HepG2 (cell line): Measurements from ENCODE around the gene MLLT10. TPM values are rescaled to one million over a fixed set of nuclear protein-coding genes. Genes with fewer than 3 reads are reported as not detected.
A peak's percentile ranks its signal among the peaks of the same experiment; 100 is the strongest.

Experiments used
- CBX5 ChIP-seq: sonication (generic); formaldehyde crosslinking; IDR thresholded peaks from 2 replicates; pipeline ENCODE4 v1.4.0; 2020; ENCODE audit warnings: missing genetic modification reagents, borderline replicate concordance
- FOXJ3 ChIP-seq: sonication (generic); formaldehyde crosslinking; IDR thresholded peaks from 2 replicates; pipeline ENCODE4 v1.4.0; 2020; ENCODE audit warnings: missing genetic modification reagents, mild to moderate bottlenecking, borderline replicate concordance
- JUNB ChIP-seq: sonication (generic); formaldehyde crosslinking; IDR thresholded peaks from 2 replicates; pipeline ENCODE4 v1.8.0; 2022; ENCODE audit warnings: missing genetic modification reagents, mild to moderate bottlenecking, borderline replicate concordance
- NFYB ChIP-seq: sonication (generic); formaldehyde crosslinking; IDR thresholded peaks from 2 replicates; pipeline ENCODE4 v1.4.0; 2020; ENCODE audit warnings: missing genetic modification reagents
- SIX4 ChIP-seq: sonication (generic); formaldehyde crosslinking; IDR thresholded peaks from 2 replicates; pipeline ENCODE4 v1.4.0; 2020; ENCODE audit warnings: missing genetic modification reagents
- ZNF230 ChIP-seq: sonication (generic); formaldehyde crosslinking; IDR thresholded peaks from 2 replicates; pipeline ENCODE4 v1.4.0; 2020; ENCODE audit warnings: mild to moderate bottlenecking, missing genetic modification reagents
- ZNF550 ChIP-seq: sonication (generic); formaldehyde crosslinking; IDR thresholded peaks from 2 replicates; pipeline ENCODE4 v1.4.0; 2020; ENCODE audit warnings: mild to moderate bottlenecking, missing genetic modification reagents, borderline replicate concordance
- ZNF678 ChIP-seq: sonication (generic); formaldehyde crosslinking; IDR thresholded peaks from 2 replicates; pipeline ENCODE4 v1.4.0; 2020; ENCODE audit warnings: mild to moderate bottlenecking, missing genetic modification reagents
- ZNF781 ChIP-seq: sonication (generic); formaldehyde crosslinking; IDR thresholded peaks from 2 replicates; pipeline ENCODE4 v1.5.1; 2020; ENCODE audit warnings: borderline replicate concordance, mild to moderate bottlenecking, missing genetic modification reagents; ENCODE audit errors: not compliant biosample characterization
- polyA plus RNA-seq, 8 experiments: library from polyadenylated mRNA; depleted of rRNA in 3 of 8; stranded (reverse) in 7 of 8; unstranded in 1 of 8; fragments of >200 nt; fragmentation: Illumina TruSeq in 4 of 8; extraction: Trizol in 4 of 8; gene quantifications; 2 replicates each; pipeline versions ENCODE4 v1.2.1 to v1.2.3, GENCODE V29; 2011 to 2016; ENCODE audit warnings: low read depth in 4 of 8, missing spikeins in 1 of 8, mixed read lengths in 1 of 8; ENCODE audit not compliant: insufficient read depth in 1 of 8
- total RNA-seq, 5 experiments: library from RNA; depleted of rRNA; stranded (reverse); fragments of >200 nt; fragmentation: Illumina TruSeq; extraction: Trizol; gene quantifications; 2 replicates each; pipeline ENCODE4 v1.2.3, GENCODE V29; 2016; ENCODE audit warnings: low read depth in 1 of 5
- TF ChIP-seq, protein P1 (sequence below), 2 experiments: IDR thresholded peaks; 2 replicates each; pipeline ENCODE4 v1.6.1; 2011 to 2012; ENCODE audit warnings: low read length in 2 of 2, borderline replicate concordance in 1 of 2, low read depth in 1 of 2, mild to moderate bottlenecking in 1 of 2, moderate library complexity in 1 of 2
- TF ChIP-seq, protein P2 (sequence below): sonication (generic); formaldehyde crosslinking; IDR thresholded peaks from 2 replicates; pipeline ENCODE4 v1.8.1; 2023; ENCODE audit warnings: missing genetic modification reagents, inconsistent platforms, borderline replicate concordance
- TF ChIP-seq, protein P3 (sequence below): IDR thresholded peaks from 2 replicates; pipeline ENCODE4 v1.6.1; 2016
- TF ChIP-seq, protein P4 (sequence below): sonication (generic); formaldehyde crosslinking; IDR thresholded peaks from 2 replicates; pipeline ENCODE4 v1.4.0; 2020; ENCODE audit warnings: missing genetic modification reagents
- TF ChIP-seq, protein P5 (sequence below): sonication (generic); formaldehyde crosslinking; IDR thresholded peaks from 2 replicates; pipeline ENCODE4 v1.4.0; 2020; ENCODE audit warnings: mild to moderate bottlenecking, missing genetic modification reagents, borderline replicate concordance

The MLLT10 gene
- total and polyA plus RNA-seq, 2 of the 13 experiments (the other 11 are each of a cell fraction or from before 2014, with no cell fraction given) = 51.3 to 84.1 TPM

DNA sequence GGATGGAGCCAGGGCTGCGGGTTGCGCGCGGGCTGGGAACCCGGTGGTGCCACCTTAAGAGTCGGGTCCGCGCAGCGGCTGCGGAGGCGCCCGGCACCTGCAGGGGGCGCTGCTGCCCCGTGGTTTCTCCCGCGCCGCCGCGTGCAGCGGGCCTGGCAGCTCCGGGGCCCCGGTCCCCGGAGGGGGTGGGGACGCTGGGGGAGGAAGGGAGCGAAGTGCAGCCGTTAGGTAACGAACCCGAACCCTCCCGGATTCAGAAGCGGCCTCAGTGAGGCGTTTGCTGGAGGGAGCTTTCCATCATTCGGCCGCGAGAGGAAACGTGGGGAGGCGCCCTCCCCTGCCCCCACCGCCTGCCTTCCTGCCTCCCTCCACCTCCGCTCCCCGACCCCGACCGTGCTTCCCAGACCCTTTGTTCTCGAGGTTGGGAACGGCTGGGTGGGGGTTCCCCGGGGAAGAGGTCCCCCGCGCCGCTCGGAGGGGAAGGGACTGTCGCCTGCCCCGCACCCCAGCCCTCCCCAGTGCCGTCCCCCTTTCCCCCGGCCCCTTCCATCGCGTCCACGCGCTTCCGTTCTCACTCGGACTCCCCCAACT is 38.2 kb upstream of the MLLT10 start (continued):
- TF ChIP-seq, protein P1, sequence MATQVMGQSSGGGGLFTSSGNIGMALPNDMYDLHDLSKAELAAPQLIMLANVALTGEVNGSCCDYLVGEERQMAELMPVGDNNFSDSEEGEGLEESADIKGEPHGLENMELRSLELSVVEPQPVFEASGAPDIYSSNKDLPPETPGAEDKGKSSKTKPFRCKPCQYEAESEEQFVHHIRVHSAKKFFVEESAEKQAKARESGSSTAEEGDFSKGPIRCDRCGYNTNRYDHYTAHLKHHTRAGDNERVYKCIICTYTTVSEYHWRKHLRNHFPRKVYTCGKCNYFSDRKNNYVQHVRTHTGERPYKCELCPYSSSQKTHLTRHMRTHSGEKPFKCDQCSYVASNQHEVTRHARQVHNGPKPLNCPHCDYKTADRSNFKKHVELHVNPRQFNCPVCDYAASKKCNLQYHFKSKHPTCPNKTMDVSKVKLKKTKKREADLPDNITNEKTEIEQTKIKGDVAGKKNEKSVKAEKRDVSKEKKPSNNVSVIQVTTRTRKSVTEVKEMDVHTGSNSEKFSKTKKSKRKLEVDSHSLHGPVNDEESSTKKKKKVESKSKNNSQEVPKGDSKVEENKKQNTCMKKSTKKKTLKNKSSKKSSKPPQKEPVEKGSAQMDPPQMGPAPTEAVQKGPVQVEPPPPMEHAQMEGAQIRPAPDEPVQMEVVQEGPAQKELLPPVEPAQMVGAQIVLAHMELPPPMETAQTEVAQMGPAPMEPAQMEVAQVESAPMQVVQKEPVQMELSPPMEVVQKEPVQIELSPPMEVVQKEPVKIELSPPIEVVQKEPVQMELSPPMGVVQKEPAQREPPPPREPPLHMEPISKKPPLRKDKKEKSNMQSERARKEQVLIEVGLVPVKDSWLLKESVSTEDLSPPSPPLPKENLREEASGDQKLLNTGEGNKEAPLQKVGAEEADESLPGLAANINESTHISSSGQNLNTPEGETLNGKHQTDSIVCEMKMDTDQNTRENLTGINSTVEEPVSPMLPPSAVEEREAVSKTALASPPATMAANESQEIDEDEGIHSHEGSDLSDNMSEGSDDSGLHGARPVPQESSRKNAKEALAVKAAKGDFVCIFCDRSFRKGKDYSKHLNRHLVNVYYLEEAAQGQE (IDR thresholded peaks at IDR 0.05; ENCODE audit: borderline replicate concordance in 1 of 2, low read depth in 1 of 2, low read length in 2 of 2) = peak in 1 of 2 experiments; percentile 77; a peak in 2 of 4 replicates
- TF ChIP-seq JUNB (CRISPR knock-in tag) (no peak), NFYB (CRISPR knock-in tag) (no peak; the same call in 1 of the 2 replicates), ZNF781 (CRISPR knock-in tag) (no peak), FOXJ3 (CRISPR knock-in tag) (no peak), ZNF550 (CRISPR knock-in tag) (peak; percentile 86; the same call in 1 of the 2 replicates), ZNF230 (no peak), CBX5 (CRISPR knock-in tag) (peak; percentile 92), SIX4 (CRISPR knock-in tag) (peak; percentile 27; the same call in 1 of the 2 replicates), ZNF678 (CRISPR knock-in tag) (no peak; the same call in 1 of the 2 replicates)
- TF ChIP-seq, protein P2, sequence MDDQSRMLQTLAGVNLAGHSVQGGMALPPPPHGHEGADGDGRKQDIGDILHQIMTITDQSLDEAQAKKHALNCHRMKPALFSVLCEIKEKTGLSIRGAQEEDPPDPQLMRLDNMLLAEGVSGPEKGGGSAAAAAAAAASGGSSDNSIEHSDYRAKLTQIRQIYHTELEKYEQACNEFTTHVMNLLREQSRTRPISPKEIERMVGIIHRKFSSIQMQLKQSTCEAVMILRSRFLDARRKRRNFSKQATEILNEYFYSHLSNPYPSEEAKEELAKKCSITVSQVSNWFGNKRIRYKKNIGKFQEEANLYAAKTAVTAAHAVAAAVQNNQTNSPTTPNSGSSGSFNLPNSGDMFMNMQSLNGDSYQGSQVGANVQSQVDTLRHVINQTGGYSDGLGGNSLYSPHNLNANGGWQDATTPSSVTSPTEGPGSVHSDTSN (CRISPR knock-in tag) = no peak
- TF ChIP-seq, protein P3, sequence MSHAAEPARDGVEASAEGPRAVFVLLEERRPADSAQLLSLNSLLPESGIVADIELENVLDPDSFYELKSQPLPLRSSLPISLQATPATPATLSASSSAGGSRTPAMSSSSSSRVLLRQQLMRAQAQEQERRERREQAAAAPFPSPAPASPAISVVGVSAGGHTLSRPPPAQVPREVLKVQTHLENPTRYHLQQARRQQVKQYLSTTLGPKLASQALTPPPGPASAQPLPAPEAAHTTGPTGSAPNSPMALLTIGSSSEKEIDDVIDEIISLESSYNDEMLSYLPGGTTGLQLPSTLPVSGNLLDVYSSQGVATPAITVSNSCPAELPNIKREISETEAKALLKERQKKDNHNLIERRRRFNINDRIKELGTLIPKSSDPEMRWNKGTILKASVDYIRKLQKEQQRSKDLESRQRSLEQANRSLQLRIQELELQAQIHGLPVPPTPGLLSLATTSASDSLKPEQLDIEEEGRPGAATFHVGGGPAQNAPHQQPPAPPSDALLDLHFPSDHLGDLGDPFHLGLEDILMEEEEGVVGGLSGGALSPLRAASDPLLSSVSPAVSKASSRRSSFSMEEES (CRISPR knock-in tag) = no peak; the same call in 1 of the 2 replicates
- TF ChIP-seq, protein P4, sequence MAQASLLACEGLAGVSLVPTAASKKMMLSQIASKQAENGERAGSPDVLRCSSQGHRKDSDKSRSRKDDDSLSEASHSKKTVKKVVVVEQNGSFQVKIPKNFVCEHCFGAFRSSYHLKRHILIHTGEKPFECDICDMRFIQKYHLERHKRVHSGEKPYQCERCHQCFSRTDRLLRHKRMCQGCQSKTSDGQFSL (CRISPR knock-in tag) = peak; percentile 86; the same call in 1 of the 2 replicates
- TF ChIP-seq, protein P5, sequence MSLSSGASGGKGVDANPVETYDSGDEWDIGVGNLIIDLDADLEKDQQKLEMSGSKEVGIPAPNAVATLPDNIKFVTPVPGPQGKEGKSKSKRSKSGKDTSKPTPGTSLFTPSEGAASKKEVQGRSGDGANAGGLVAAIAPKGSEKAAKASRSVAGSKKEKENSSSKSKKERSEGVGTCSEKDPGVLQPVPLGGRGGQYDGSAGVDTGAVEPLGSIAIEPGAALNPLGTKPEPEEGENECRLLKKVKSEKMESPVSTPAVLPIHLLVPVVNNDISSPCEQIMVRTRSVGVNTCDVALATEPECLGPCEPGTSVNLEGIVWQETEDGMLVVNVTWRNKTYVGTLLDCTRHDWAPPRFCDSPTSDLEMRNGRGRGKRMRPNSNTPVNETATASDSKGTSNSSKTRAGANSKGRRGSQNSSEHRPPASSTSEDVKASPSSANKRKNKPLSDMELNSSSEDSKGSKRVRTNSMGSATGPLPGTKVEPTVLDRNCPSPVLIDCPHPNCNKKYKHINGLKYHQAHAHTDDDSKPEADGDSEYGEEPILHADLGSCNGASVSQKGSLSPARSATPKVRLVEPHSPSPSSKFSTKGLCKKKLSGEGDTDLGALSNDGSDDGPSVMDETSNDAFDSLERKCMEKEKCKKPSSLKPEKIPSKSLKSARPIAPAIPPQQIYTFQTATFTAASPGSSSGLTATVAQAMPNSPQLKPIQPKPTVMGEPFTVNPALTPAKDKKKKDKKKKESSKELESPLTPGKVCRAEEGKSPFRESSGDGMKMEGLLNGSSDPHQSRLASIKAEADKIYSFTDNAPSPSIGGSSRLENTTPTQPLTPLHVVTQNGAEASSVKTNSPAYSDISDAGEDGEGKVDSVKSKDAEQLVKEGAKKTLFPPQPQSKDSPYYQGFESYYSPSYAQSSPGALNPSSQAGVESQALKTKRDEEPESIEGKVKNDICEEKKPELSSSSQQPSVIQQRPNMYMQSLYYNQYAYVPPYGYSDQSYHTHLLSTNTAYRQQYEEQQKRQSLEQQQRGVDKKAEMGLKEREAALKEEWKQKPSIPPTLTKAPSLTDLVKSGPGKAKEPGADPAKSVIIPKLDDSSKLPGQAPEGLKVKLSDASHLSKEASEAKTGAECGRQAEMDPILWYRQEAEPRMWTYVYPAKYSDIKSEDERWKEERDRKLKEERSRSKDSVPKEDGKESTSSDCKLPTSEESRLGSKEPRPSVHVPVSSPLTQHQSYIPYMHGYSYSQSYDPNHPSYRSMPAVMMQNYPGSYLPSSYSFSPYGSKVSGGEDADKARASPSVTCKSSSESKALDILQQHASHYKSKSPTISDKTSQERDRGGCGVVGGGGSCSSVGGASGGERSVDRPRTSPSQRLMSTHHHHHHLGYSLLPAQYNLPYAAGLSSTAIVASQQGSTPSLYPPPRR (CRISPR knock-in tag) = peak; percentile 70; the same call in 1 of the 2 replicates
